HG03521 (cell line): ENCODE measurements around the gene LYRM2.
A peak's percentile ranks its signal among the peaks of the same experiment; 100 is the strongest.

Experiments
- ATAC-seq: cut with Tn5 transposase; IDR thresholded peaks from one replicate; pipeline ENCODE4 v1.9.1; 2021; ENCODE audit warnings: mild to moderate bottlenecking, moderate library complexity; ENCODE audit not compliant: unreplicated experiment

LYRM2 gene

GRCh38 chr6:89597372-89597771 is 41.2 kb downstream of the LYRM2 start:
- ATAC-seq, result no peak

GRCh38 chr6:89596484-89596883 is 42.1 kb downstream of the LYRM2 start:
- no peak for ATAC-seq

DNA sequence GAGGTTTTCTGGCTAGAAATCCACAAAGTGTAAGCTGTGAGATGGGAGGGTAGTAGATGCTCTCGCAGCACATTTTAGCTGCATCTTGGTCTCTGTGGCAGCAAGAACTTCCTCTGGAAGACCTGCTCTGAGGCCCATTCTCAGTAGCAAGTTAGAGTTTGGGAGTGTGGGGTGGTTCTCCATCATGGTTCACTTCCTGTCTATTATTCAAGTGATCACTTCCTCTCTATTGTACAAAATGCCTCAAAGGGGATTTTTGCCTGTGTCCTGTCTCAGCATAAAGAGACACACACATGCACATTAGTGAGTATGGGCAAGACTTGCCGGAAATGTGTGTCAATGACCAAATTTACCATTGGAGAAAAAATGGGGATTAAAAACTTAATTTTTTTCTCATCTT is 42.5 kb downstream of the LYRM2 start:
- ATAC-seq, result peak; percentile 75

- ATAC-seq, result no peak
Observed at GRCh38 chr6:89591745-89592144, 46.8 kb downstream of the LYRM2 start.

DNA sequence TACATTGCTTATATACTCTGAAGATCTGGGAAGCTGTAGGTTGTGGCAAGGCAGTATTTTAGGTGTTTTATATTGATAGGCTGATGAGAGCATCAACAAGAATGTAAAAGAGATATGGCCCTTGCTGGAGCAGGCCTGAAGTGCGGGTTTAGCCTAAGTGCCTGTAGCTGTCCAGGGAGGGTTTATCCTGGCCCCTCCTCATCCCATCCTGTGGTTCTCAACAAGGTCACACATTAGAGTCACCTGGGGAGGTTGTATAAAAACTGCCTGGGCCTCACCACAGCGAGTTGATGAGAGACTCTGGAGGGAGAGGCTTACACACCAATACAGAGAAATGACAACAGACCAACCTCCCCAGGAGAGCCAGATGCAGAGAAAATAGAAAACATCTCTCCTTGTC is 48.4 kb downstream of the LYRM2 start:
- ATAC-seq, result no peak

- ATAC-seq, result no peak
Observed at GRCh38 chr6:89589297-89590025, 49.1 kb downstream of the LYRM2 start.

- ATAC-seq, result no peak
Observed at GRCh38 chr6:89585154-89585553, 53.4 kb downstream of the LYRM2 start.

DNA sequence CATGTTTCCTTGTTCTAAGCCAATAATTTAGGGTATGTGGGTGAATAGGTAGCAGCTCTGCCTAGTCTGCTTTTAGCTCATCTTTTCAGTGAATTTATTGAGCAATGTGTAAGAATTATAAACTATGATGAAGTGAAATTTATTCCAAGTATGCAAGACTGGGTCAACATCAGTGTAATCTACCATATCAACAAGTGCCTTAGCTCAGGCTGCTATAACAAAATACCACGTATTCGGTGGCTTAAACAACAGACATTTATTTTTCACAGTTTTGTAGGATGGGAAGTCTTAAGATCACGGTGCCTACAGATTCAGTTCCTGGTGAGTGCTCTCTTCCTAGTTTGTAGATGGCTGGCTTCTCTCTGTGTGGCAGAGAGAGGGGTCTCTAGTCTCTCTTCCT is 54.0 kb downstream of the LYRM2 start:
- no peak for ATAC-seq

DNA sequence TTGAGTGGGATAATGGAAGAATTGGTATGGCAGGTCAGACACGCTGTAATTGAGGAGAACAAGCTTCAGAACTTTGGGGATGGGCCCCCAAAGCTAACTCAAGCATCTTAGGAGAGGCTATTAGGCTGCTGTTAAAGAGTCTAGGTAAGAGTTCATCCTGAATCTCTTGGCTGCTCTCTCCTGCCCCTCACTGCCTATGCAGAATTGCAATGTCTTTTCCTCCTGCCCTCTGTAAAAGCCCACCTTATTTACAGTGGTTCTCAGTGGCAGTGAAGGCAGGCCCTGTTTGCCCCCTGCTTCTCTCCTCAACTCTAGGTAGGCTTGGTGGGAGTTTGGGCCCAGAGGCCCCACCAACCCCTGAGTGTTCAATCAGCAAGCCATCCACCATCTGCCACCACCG is 55.0 kb downstream of the LYRM2 start:
- ATAC-seq, result no peak

DNA sequence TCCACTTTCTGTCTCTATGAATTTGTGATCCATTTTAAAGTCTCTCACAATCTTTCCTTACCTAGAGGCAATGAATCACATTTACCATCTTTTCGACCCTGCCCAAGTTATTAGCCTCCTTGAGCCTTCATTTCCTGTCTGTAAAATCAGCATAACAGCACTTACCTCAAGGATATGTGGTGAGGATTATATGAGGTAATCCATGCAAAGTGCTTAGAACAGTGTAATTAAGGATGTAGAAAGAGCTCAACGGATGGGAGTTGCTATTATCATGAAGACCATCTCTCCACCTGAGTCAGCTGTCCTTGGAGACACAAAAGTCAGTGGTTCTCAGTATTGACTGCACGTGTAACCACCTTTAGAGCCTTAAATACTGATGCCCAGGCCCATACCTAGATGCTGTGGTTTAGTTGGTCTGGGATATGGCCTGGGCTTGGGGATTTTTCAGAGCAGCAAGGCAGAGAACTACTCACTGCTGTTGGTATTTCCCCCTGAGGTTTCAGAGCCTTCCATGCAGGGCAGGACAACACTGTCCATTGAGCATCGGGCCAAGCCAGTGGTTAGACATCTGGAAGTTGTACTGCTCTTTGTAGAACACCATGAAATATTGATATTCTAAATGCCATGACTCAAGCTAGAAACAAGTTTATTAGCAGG is 55.8 kb downstream of the LYRM2 start:
- no peak for ATAC-seq

GRCh38 chr6:89581689-89582088 is 56.9 kb downstream of the LYRM2 start:
- no peak for ATAC-seq

DNA sequence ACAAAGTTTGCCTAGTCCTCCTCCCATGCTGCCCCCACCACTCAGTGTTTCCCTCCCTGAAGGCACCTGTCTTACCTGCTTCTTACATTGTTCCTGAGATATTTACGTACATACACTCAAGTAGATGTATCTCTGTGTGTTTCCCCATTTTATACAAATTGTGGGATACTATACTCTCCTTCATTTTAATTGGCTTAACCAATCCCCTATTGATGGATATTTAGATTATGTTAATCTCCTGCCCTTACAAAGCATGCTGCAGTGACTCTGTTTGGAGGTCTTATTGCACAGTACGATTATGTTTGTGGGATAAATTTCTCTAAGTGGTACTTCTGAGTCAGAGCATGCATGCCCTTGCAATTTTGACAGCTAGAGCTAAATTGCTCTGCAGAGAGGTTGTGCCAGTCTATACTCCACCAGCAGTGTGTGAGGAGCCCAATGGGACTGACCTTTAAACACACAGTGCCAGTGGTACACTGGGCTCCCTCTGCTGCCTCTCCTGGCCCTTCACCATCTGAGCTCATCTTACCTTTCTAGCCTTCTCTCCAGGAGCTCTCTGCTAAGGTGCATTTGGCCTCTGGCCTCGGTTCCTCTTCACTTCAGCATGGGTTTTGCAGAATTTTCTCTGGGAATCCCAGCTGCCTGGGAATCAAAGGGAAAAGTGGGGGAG is 57.4 kb downstream of the LYRM2 start:
- ATAC-seq, result no peak

GRCh38 chr6:89575562-89575960 is 63.0 kb downstream of the LYRM2 start:
- no peak for ATAC-seq

DNA sequence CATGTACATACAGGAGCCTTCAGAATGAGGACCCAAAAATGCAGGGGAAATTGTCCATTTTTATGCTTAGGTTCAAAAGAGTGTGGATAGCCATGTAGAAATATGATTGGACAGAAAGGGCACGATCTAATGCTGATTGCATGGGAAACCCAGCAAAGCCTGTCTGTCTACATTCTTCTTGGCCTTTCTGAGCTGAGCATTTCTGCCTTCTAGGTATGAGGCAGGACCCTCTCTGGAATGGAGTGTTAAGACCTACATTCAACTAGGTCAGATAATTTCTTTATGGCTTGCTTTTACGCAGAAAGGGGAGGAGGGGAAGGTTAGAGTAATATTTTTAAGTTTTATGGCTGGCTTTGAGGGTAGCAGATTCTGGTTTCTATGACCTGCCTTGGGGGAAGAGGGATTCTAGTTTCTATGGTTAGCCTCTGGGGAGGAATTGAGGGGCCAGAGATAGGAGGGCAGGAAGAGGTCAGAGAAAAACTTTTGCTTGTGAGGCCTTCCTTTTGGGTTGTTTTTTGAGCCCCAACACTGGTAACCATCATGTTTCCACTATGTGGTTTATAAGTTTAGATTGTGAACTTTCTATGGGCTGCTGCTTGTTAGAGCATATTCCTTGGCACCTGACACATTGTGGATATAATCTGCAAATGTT is 63.5 kb downstream of the LYRM2 start:
- ATAC-seq, result no peak

- no peak for ATAC-seq
Observed at GRCh38 chr6:89567630-89568390, 70.7 kb downstream of the LYRM2 start.

DNA sequence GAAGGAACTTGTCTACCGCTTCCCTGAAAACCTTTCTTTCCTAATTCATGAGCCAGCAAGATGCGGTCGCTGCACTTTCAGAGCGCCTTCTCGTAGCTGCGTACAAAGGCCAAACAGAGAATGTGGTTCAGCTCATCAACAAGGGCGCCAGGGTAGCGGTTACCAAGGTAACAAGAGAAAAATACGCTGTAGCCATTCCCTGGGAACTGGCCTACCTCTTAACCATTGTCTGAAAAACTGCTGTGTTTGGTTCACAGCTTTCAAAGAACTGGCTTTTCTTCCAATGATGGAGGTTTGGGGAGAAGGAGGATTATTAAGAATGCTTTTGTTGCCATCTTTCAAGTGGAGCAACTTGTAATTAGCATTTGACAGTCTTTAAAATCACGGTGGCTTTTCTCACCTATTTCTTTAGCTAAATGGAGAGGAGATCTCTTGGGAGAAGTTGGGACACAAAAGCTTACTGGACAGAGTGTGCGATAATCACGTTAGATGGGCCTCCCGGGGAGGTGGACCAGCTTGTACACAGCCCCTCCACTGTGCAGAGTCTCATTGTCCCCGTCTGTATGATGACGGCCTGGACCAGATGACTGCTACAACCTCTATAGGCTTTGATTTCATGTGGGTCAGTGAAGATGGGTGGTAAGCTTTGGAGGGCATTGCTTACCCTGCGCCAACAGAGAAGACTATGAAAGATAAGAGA is 71.5 kb downstream of the LYRM2 start:
- ATAC-seq, result no peak

- ATAC-seq, result no peak
Observed at GRCh38 chr6:89566008-89566800, 72.3 kb downstream of the LYRM2 start.

GRCh38 chr6:89564752-89565427 is 73.7 kb downstream of the LYRM2 start:
- ATAC-seq, result no peak

- no peak for ATAC-seq
Observed at GRCh38 chr6:89563866-89564265, 74.7 kb downstream of the LYRM2 start.
